ENCODE measurements around the gene ARHGEF33. TPM values are rescaled to one million over a fixed set of nuclear protein-coding genes. Genes with fewer than 3 reads are reported as not detected.
A peak's percentile ranks its signal among the peaks of the same experiment; 100 is the strongest.

ARHGEF33 gene
- polyA plus RNA-seq, 3 donors from 2014 or later, result not detected

DNA sequence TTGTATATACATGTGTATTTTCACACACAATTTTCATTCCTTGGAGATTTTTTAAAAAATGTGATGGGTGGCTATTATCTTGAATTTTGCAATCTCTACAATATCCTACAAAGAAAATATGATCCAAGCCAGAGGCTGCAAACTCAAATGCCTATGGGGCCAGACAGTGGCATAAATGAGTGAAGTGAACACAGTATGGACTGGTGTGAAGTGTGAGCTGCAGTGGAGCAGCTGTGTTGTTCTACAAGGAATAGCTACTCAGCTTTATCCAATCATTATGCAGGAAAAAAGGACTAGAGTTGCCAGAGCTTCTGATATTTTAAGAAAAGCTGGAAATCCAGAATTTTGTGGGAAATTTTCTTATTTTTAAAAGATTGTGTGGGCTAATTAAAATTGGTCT, 62.1 kb downstream of the ARHGEF33 start:
- peaks cover 0 to 8% (median 3%) of the 10 kb centered on the region in 3 donors for H3K27me3 Mint-ChIP-seq (ENCODE audit: low read depth in 3 of 3)
- no peak overlapping the region for H3K4me3 Mint-ChIP-seq
- H3K36me3 Mint-ChIP-seq, result no peaks in the 10 kb centered on the region
- no peaks in the 10 kb centered on the region for H3K4me1 Mint-ChIP-seq
- no peak for DNase-seq
- no peaks in the 10 kb centered on the region for H3K9me3 Mint-ChIP-seq
- no peak overlapping the region for H3K27ac Mint-ChIP-seq

DNA sequence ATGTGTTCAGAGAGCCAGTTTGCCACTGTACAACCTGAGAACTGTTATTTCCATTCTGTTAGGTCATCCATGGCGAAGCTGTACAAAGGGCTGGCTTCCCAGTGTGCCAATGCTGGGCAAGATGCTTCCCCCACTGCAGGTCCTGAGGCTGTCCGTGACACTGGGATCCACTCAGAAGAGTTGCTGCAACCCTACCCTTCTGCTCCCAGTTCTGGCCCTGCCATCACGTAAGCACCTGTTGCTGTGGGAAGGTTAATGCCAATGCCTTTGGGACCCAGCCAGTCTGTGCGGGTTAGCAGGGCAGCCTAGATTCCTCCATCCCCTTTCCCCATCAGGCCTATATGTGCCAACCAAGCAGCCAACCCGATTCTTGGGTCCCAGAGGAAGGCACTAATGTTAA, 68.3 kb downstream of the ARHGEF33 start:
- peaks cover 4 to 12% (median 6%) of the 10 kb centered on the region in 3 donors for H3K27me3 Mint-ChIP-seq (ENCODE audit: low read depth in 3 of 3)
- no peaks in the 10 kb centered on the region for H3K9me3 Mint-ChIP-seq
- peaks cover 2 to 6% of the 10 kb centered on the region in 2 donors for H3K4me1 Mint-ChIP-seq
- H3K36me3 Mint-ChIP-seq, result peaks cover 0 to 3% (median 0%) of the 10 kb centered on the region in 3 donors
- DNase-seq, result no peak
- peak overlapping the region in 1 of 5 donors; percentile 15 for H3K4me3 Mint-ChIP-seq
- H3K27ac Mint-ChIP-seq, result no peak overlapping the region

DNA sequence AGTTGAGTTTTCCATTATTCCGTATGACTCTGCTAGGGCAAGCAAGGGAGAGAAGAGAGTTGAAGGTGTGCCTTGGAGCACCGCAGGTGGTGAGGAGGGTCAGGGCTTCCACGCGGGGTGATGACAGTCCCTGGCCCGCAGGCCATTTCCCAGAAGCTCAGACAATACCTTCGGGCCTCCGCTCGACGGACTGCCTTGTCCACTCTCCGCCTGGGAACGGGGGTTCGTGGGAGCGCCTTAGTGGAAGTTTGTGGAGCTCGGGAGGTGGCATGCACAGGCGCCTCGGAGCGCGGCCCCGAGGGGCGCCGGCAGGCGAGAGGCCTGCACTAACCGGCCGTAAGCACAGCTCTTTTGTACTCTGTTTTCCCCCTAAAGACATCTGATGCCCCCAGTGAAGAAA, 69.8 kb downstream of the ARHGEF33 start:
- no peak for DNase-seq
- peak overlapping the region; percentile 67 to 84 (median 73) for H3K4me3 Mint-ChIP-seq
- H3K36me3 Mint-ChIP-seq, result peaks cover 0 to 3% (median 0%) of the 10 kb centered on the region in 3 donors
- no peak overlapping the region for H3K27ac Mint-ChIP-seq
- peaks cover 2 to 6% of the 10 kb centered on the region in 2 donors for H3K4me1 Mint-ChIP-seq
- no peaks in the 10 kb centered on the region for H3K9me3 Mint-ChIP-seq
- H3K27me3 Mint-ChIP-seq (ENCODE audit: low read depth in 3 of 3), result peaks cover 4 to 12% (median 6%) of the 10 kb centered on the region in 3 donors

DNA sequence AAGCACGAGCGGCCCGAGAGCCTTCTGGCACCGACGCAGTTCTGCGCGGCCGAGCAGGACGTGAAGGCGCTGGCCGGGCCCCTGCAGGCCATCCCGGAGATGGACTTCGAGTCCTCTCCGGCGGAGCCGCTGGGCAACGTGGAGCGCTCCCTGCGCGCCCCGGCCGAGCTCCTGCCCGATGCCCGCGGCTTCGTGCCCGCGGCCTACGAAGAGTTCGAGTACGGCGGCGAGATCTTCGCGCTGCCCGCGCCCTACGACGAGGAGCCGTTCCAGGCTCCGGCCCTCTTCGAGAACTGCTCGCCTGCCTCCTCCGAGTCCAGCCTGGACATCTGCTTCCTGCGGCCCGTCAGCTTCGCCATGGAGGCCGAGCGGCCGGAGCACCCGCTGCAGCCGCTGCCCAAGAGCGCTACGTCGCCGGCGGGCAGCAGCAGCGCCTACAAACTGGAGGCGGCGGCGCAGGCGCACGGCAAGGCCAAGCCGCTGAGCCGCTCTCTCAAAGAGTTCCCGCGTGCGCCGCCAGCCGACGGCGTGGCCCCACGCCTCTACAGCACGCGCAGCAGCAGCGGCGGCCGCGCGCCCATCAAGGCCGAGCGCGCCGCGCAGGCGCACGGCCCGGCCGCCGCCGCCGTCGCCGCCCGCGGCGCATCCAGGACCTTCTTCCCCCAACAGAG, 70.4 kb downstream of the ARHGEF33 start:
- peak; percentile 43 to 58 (median 52) for DNase-seq
- no peaks in the 10 kb centered on the region for H3K9me3 Mint-ChIP-seq
- H3K4me3 Mint-ChIP-seq, result peak overlapping the region; percentile 27 to 46 (median 36)
- no peak overlapping the region for H3K27ac Mint-ChIP-seq
- H3K4me1 Mint-ChIP-seq, result peaks cover 2 to 6% of the 10 kb centered on the region in 2 donors
- peaks cover 3 to 12% (median 4%) of the 10 kb centered on the region in 3 donors for H3K27me3 Mint-ChIP-seq (ENCODE audit: low read depth in 3 of 3)
- H3K36me3 Mint-ChIP-seq, result peaks cover 0 to 3% (median 0%) of the 10 kb centered on the region in 3 donors

DNA sequence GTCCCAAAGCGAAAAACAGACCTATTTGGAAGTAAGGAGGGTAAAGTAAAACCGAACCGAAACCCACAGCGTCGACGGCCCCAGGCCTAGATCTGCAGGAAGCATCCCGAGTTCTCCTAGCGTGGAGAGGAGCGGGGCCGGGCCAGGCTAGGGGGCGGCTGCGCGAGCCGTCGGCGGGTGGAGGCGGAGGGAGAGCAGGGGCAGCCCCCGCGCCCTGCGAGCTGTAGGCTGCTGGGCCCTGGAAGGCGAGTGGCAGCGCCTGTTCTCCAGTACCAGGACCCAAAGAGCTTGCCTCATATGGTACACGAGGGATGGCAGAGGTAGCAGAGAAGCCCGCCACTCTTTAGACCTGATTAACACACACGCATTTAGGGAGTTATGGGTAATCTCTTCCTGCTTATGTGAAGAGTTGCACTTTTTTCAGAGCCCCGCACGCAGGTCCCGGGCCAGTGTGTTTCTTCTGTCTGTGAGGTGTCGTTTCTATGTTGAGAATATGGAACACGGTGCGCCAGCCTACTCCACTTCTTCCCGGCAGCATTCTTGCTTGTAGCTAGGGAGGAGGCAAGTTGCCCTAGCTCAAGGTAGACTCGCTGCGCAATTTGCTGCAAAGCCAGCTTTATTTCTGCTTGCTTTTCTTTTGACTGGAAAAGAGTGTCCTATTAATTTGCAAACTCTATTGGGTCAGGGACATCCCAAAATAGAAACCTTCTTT, 71.1 kb downstream of the ARHGEF33 start:
- Mint-ChIP-seq H3K27ac (no peak overlapping the region), H3K4me1 (peaks cover 2 to 6% of the 10 kb centered on the region in 2 donors), H3K36me3 (peaks cover 0 to 3% (median 0%) of the 10 kb centered on the region in 3 donors), H3K27me3 (ENCODE audit: low read depth in 3 of 3) (peaks cover 3 to 12% (median 4%) of the 10 kb centered on the region in 3 donors), H3K4me3 (peak overlapping the region; percentile 14 to 54 (median 46)), H3K9me3 (no peaks in the 10 kb centered on the region)
- no peak for DNase-seq

DNA sequence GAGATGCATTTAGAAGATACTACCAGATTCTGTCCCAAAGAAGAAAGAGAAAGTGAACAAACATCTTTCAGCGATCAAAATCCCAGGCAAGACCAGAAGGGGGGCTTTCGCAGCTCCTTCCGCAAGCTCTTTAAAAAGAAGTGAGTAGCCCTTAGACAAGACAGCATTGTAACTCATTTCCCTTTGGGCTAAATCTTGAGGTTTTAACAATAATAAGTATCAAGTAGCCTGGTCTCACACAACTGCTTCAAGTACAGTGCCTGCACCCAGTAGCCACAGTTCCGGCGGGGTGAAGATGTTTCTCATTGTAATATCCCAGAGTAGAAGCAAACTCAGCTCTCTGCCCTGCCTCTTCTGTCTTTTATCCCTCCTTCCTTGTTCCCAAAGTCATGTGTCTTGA, 76.3 kb downstream of the ARHGEF33 start:
- H3K27me3 Mint-ChIP-seq (ENCODE audit: low read depth in 3 of 3), result peaks cover 0 to 11% (median 4%) of the 10 kb centered on the region in 3 donors

DNA sequence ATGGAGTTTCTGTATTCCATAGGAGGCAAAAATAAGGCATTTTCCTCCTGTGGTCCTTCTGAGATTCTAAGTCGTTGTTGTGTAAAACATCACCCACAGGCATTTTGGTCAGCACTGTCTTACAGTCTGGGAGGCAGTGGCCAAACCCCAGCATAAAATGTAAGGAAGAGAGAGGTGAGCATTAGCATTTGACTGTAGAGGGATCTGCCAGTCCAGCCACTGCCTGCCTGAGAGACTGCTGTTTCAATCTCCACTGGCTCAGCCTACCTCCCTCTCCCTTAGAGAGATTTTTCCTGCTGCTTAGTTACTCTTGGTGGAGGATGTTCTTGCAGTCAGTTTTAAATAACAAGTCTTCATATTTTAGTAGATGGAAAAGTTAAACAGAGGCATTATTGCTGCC, 77.0 kb downstream of the ARHGEF33 start:
- H3K4me1 Mint-ChIP-seq, result no peaks in the 10 kb centered on the region
- peaks cover 0 to 3% (median 0%) of the 10 kb centered on the region in 3 donors for H3K36me3 Mint-ChIP-seq
- no peak overlapping the region for H3K4me3 Mint-ChIP-seq
- H3K27ac Mint-ChIP-seq, result no peak overlapping the region
- H3K27me3 Mint-ChIP-seq (ENCODE audit: low read depth in 3 of 3), result peaks cover 0 to 8% (median 3%) of the 10 kb centered on the region in 3 donors
- no peak for DNase-seq
- H3K9me3 Mint-ChIP-seq, result no peaks in the 10 kb centered on the region

More for the DNA sequence above, 76.3 kb downstream of the ARHGEF33 start:
- DNase-seq, result no peak
- Mint-ChIP-seq H3K27ac (no peak overlapping the region), H3K36me3 (no peaks in the 10 kb centered on the region), H3K4me3 (no peak overlapping the region), H3K9me3 (no peaks in the 10 kb centered on the region), H3K4me1 (no peaks in the 10 kb centered on the region)

DNA sequence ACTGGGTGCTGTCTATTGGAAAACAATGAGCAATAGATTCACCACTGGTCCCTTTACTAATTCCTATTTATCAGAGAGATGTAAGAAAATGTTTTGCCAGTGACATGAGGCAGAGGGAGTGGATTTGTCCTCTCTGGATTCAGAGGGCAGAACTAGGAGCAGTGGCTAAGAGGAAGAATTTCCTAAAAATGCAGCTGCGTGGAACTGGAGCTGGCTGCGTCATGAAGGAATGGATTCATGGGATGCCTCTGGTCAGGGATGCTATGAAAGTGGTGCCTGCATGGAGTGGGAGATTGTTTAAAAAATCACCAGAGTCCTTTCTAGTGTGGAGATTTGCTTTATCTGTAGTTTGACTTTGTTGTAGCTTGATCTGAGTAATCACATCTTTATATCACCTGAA, 78.3 kb downstream of the ARHGEF33 start:
- peaks cover 0 to 7% (median 3%) of the 10 kb centered on the region in 3 donors for H3K27me3 Mint-ChIP-seq (ENCODE audit: low read depth in 3 of 3)
- H3K9me3 Mint-ChIP-seq, result no peaks in the 10 kb centered on the region
- H3K27ac Mint-ChIP-seq, result no peak overlapping the region
- peaks cover 0 to 3% (median 0%) of the 10 kb centered on the region in 3 donors for H3K36me3 Mint-ChIP-seq
- no peaks in the 10 kb centered on the region for H3K4me1 Mint-ChIP-seq
- no peak overlapping the region for H3K4me3 Mint-ChIP-seq
- DNase-seq, result no peak

DNA sequence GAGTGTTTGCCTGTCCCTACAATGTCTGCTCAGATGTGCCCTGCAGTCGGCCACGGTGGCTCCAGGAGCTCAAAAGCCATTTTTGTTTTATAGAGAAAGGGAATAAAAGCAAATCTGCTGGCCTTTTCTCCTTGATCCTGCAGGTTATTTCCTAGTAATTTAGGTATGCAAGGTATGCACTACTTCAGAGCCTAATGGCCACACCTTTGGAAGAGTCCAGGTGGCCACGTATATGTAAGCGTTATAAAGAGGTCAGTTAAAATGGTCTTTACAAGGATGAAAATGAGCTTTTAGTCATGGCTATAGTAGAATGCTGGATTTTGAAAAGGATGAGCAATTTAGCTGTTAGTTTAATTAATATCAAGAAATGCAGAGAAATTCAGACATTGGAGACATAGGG, 81.7 kb downstream of the ARHGEF33 start:
- Mint-ChIP-seq H3K4me1 (no peaks in the 10 kb centered on the region), H3K9me3 (no peaks in the 10 kb centered on the region), H3K27ac (no peak overlapping the region), H3K27me3 (ENCODE audit: low read depth in 3 of 3) (peaks cover 0 to 5% (median 3%) of the 10 kb centered on the region in 3 donors), H3K36me3 (peaks cover 0 to 4% (median 3%) of the 10 kb centered on the region in 3 donors), H3K4me3 (no peak overlapping the region)
- no peak for DNase-seq

DNA sequence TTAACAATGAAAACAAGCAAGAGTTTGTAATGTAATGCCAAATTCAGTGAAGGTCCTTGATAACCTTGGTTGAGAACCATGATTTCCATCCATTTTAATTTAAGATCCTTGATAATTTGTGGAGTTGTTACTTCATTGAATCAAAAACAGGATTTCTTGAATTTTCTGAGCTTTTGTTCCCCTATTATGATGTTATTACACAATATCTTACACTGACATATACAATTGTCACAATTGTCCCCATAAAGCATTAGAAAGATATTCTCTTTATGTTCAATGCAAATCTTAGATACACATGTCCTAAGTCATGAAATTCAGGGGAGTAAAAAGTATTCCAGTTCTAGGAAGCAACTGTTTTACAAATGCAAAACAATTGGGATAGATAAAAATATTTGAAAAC, 83.6 kb downstream of the ARHGEF33 start:
- DNase-seq, result no peak
- no peaks in the 10 kb centered on the region for H3K4me1 Mint-ChIP-seq
- no peak overlapping the region for H3K27ac Mint-ChIP-seq
- no peaks in the 10 kb centered on the region for H3K9me3 Mint-ChIP-seq
- peaks cover 0 to 4% (median 3%) of the 10 kb centered on the region in 3 donors for H3K36me3 Mint-ChIP-seq
- H3K4me3 Mint-ChIP-seq, result no peak overlapping the region
- peaks cover 0 to 3% (median 0%) of the 10 kb centered on the region in 3 donors for H3K27me3 Mint-ChIP-seq (ENCODE audit: low read depth in 3 of 3)

DNA sequence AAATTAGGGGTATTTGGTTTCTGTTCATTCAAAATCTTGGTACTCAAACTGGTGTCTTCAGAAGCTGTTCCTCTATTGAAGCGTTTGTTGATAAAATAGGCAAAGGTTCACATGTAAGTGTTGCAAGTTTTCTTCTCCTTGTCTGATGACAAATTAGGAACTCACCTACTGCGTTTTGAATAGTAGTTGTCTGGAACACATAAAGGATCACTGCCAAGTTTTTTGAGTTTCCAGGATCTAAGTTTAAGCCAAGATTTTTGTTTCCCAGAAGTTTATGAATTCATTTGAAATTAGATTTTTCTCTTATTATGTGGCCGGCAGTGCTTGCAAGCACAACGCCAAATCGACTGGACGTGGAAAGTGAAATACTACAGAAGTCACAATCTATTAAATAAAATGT, 85.4 kb downstream of the ARHGEF33 start:
- Mint-ChIP-seq H3K27ac (no peak overlapping the region), H3K9me3 (no peaks in the 10 kb centered on the region), H3K4me3 (no peak overlapping the region), H3K27me3 (ENCODE audit: low read depth in 3 of 3) (peaks cover 0 to 2% (median 0%) of the 10 kb centered on the region in 3 donors), H3K4me1 (no peaks in the 10 kb centered on the region), H3K36me3 (peaks cover 0 to 4% (median 3%) of the 10 kb centered on the region in 3 donors)
- DNase-seq, result no peak

DNA sequence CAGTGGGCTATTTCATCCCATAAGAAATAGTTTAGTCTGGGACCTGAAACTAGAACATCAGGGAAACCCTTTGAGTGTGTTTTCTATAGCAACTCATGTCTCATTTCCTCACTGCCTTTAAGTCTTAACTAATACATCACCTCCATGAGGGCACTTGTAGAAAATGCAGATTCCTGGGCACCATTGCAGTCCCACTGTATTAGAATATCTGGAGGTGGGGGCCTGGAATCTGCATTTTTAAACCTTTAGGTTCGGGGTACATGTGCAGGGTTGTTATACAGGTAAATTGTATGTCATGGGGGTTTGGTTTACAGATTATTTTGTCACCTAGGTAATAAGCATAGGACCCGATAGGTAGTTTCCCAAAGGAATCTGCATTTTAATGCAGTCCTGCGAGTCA, 87.4 kb downstream of the ARHGEF33 start:
- Mint-ChIP-seq H3K27ac (no peak overlapping the region), H3K4me1 (no peaks in the 10 kb centered on the region), H3K4me3 (no peak overlapping the region), H3K36me3 (peaks cover 0 to 4% (median 0%) of the 10 kb centered on the region in 3 donors), H3K27me3 (ENCODE audit: low read depth in 3 of 3) (peaks cover 0 to 2% (median 0%) of the 10 kb centered on the region in 3 donors), H3K9me3 (no peaks in the 10 kb centered on the region)
- DNase-seq, result no peak

DNA sequence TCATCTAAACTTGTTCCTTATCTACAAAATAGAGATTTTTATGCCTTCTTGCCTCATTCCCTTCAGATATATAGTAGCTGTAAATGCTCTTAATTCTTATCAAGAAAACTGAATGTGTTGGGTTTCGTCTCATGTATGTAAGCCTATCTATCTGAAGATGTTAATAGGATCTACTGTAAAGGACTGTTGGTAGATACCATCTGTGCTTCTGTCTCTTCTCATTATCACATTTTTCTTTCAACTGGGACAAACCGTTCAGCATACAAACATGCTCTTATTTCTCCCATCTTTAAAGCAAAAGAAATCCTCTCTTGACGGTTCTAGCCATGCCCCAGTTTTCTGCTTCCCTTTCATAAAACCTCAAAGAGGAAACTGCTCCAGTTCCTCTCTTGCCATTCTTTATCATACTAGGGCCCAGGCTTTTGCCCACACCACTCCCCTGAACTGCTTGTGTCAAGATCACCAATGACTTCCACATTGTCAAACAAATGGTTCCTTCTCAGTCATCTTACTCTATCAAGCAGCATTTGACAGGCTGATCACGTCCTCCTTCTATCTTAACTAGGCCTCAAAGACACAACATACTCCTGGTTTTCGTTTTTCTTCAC, 88.7 kb downstream of the ARHGEF33 start:
- no peaks in the 10 kb centered on the region for H3K4me1 Mint-ChIP-seq
- peaks cover 0 to 2% (median 0%) of the 10 kb centered on the region in 3 donors for H3K27me3 Mint-ChIP-seq (ENCODE audit: low read depth in 3 of 3)
- no peak for DNase-seq
- no peaks in the 10 kb centered on the region for H3K9me3 Mint-ChIP-seq
- peak overlapping the region in 2 of 6 donors; percentile 3 to 30 for H3K27ac Mint-ChIP-seq
- H3K4me3 Mint-ChIP-seq, result no peak overlapping the region
- H3K36me3 Mint-ChIP-seq, result peaks cover 0 to 4% (median 3%) of the 10 kb centered on the region in 3 donors

DNA sequence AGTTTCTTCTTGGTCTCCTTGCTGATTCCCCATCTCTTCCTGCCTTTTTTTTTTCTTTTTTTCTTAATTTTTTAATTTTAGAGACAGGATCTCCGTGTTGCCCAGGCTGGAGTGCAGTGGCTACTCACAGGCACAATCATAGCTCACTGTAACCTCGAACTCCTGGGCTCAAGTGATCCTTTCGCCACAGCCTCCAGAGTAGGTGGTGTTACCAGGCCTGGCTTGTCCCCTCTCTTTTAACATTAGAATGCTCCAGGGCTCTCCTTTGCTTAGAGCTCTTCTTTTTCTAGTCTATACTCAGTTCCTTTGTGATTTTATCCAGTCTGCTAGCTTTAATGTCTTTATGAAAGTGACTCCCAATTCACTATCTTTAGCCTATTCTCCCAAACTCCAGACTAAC, 89.2 kb downstream of the ARHGEF33 start:
- Mint-ChIP-seq H3K27ac (peak overlapping the region in 1 of 6 donors; percentile 0), H3K36me3 (peaks cover 0 to 6% (median 4%) of the 10 kb centered on the region in 3 donors), H3K27me3 (ENCODE audit: low read depth in 3 of 3) (peaks cover 0 to 2% (median 0%) of the 10 kb centered on the region in 3 donors), H3K4me1 (no peaks in the 10 kb centered on the region), H3K4me3 (no peak overlapping the region), H3K9me3 (no peaks in the 10 kb centered on the region)
- DNase-seq, result no peak
